Panc1 (cell line): ENCODE measurements around the gene EIF2B1. TPM values are rescaled to one million over a fixed set of nuclear protein-coding genes. Genes with fewer than 3 reads are reported as not detected.
A peak's percentile ranks its signal among the peaks of the same experiment; 100 is the strongest.

Experiments used
- ATAC-seq: fragments of 200-7000 bp; cut with Tn5 transposase; 2 replicates; pipeline ENCODE4 v1.9.1; 2020; ENCODE audit warnings: mild to moderate bottlenecking, moderate library complexity
- BruUV-seq: library from RNA; stranded (reverse); fragments of 400-500 nt; replicated peaks from 2 replicates; lab custom pipeline; 2021; lab: Mats Ljungman, UMichigan
- CTCF ChIA-PET: fragments of 300-600 bp; sonication (Branson Sonifier 250); formaldehyde crosslinking; loops from one replicate; lab custom pipeline; 2022; ENCODE audit warnings: antibody characterized with exemption; lab: Charles Lee
- POLR2A ChIA-PET: fragments of 300-600 bp; sonication (Branson Sonifier 250); formaldehyde crosslinking; loops from one replicate; lab custom pipeline; 2022; ENCODE audit warnings: antibody characterized with exemption; lab: Charles Lee
- DNase-seq: peaks from one replicate; pipeline ENCODE4 v3.0.0-alpha.2; 2010; ENCODE audit warnings: low read depth, low spot score
- H3K27ac ChIP-seq: 2 replicates; pipeline ENCODE4 v1.5.1; 2011; ENCODE audit warnings: mild to moderate bottlenecking, low read length, inconsistent platforms
- H3K27me3 ChIP-seq: fragments of 200-500 bp; sonication (Bioruptor generic); 2 replicates; pipeline ENCODE4 v1.6.0; 2014; ENCODE audit warnings: low read length, inconsistent platforms; ENCODE audit not compliant: control insufficient read depth, insufficient read depth
- H3K36me3 ChIP-seq: fragments of 200-500 bp; sonication (Bioruptor generic); 2 replicates; pipeline ENCODE4 v1.5.1; 2014; ENCODE audit warnings: inconsistent platforms, mild to moderate bottlenecking, low read length, moderate library complexity; ENCODE audit not compliant: control insufficient read depth, insufficient read depth
- H3K4me1 ChIP-seq: 2 replicates; pipeline ENCODE4 v1.5.1; 2011; ENCODE audit warnings: inconsistent platforms, mild to moderate bottlenecking, low read length, moderate library complexity; ENCODE audit not compliant: control insufficient read depth, insufficient read depth
- H3K4me3 ChIP-seq, 2 experiments: 2 replicates each; pipeline ENCODE4 v1.5.1; 2011 to 2012; ENCODE audit warnings: low read depth in 2 of 2, low read length in 2 of 2, mild to moderate bottlenecking in 2 of 2, inconsistent platforms in 1 of 2, moderate library complexity in 1 of 2
- H3K9me3 ChIP-seq: fragments of 200-500 bp; sonication (Bioruptor generic); 2 replicates; pipeline ENCODE4 v1.5.1; 2014; ENCODE audit warnings: low read depth, mild to moderate bottlenecking, inconsistent platforms, low read length, moderate library complexity; ENCODE audit not compliant: control insufficient read depth, insufficient read depth
- CTCF ChIP-seq: fragments of 450-650 bp; IDR thresholded peaks from 2 replicates; pipeline ENCODE4 v1.5.1; 2017; ENCODE audit warnings: mild to moderate bottlenecking
- POLR2AphosphoS5 ChIP-seq: IDR thresholded peaks from 2 replicates; pipeline ENCODE4 v1.6.1; 2012; ENCODE audit warnings: mild to moderate bottlenecking, low read depth, low read length, moderate library complexity
- SIN3A ChIP-seq: IDR thresholded peaks from 2 replicates; pipeline ENCODE4 v1.6.1; 2012; ENCODE audit warnings: low read depth, mild to moderate bottlenecking, low read length, moderate library complexity, borderline replicate concordance; ENCODE audit not compliant: insufficient read depth
- TCF7L2 ChIP-seq: IDR thresholded peaks from 2 replicates; pipeline ENCODE4 v1.6.1; 2011; ENCODE audit warnings: mild to moderate bottlenecking, low read depth, low read length, inconsistent platforms
- in situ Hi-C: cut with HindIII; loops from 2 replicates; pipeline ENCODE4 v1.10.0; 2016; ENCODE audit warnings: low sequenced_read_pairs, low pct_unique_long_range_greater_than_20kb
- intact Hi-C: fragments of 100-400 bp; cut with micrococcal nuclease; formaldehyde crosslinking; loops from one replicate; pipeline ENCODE4 v1.10.0; 2022; ENCODE audit not compliant: unreplicated experiment
- total RNA-seq: library from RNA; stranded (reverse); gene quantifications from one replicate; pipeline ENCODE4 v1.2.1, GENCODE V29; 2021; ENCODE audit not compliant: unreplicated experiment
- TF ChIP-seq, protein P1 (sequence below), 2 experiments: IDR thresholded peaks; 2 replicates each; pipeline ENCODE4 v1.6.1; 2011 to 2012; ENCODE audit warnings: low read depth in 2 of 2, control low read depth in 1 of 2, low read length in 1 of 2, mild to moderate bottlenecking in 1 of 2, moderate library complexity in 1 of 2; ENCODE audit not compliant: insufficient read depth in 1 of 2

Gene EIF2B1
- total RNA-seq, 1 experiment from 2014 or later: 49.4 TPM

DNA sequence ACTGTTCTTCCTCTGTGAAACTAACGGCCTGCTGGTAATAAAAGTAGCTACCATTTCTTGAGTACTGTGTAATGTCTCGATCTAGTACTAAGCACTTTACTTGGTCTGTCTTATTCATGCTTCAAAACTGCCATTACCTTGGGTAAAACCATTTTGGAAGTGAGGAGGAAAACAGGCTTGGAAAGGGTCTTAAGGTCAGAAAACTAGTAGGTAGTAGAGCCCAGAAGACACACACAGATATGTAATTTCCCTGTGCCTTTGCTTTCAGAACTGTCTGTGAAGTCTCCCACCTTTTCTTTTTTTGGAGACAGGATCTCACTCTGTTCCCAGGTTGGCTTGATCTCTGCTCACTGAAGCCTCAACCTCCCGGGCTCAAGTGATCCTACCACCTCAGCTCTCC, 35.0 kb downstream of the EIF2B1 start:
- Histone ChIP-seq H3K27me3 (no peaks in the 10 kb centered on the region), H3K27ac (no peak overlapping the region), H3K9me3 (no peaks in the 10 kb centered on the region), H3K4me1 (peaks cover 7% of the 10 kb centered on the region; the same call in 1 of the 2 replicates), H3K36me3 (peaks cover 22% of the 10 kb centered on the region), H3K4me3 (no peak overlapping the region)
- no peak for DNase-seq
- POLR2A ChIA-PET: no interaction called here
- TF ChIP-seq SIN3A (no peak), POLR2AphosphoS5 (no peak), CTCF (no peak)
- intact Hi-C loops: no loop called here
- ATAC-seq: no peak
- BruUV-seq: no TSS peak
- in situ Hi-C loops: no loop called here
- CTCF ChIA-PET: no interaction called here

- no peak for ATAC-seq
- no peak for DNase-seq
- TF ChIP-seq SIN3A (no peak), CTCF (no peak), POLR2AphosphoS5 (no peak), TCF7L2 (no peak)
- TF ChIP-seq, protein P1, sequence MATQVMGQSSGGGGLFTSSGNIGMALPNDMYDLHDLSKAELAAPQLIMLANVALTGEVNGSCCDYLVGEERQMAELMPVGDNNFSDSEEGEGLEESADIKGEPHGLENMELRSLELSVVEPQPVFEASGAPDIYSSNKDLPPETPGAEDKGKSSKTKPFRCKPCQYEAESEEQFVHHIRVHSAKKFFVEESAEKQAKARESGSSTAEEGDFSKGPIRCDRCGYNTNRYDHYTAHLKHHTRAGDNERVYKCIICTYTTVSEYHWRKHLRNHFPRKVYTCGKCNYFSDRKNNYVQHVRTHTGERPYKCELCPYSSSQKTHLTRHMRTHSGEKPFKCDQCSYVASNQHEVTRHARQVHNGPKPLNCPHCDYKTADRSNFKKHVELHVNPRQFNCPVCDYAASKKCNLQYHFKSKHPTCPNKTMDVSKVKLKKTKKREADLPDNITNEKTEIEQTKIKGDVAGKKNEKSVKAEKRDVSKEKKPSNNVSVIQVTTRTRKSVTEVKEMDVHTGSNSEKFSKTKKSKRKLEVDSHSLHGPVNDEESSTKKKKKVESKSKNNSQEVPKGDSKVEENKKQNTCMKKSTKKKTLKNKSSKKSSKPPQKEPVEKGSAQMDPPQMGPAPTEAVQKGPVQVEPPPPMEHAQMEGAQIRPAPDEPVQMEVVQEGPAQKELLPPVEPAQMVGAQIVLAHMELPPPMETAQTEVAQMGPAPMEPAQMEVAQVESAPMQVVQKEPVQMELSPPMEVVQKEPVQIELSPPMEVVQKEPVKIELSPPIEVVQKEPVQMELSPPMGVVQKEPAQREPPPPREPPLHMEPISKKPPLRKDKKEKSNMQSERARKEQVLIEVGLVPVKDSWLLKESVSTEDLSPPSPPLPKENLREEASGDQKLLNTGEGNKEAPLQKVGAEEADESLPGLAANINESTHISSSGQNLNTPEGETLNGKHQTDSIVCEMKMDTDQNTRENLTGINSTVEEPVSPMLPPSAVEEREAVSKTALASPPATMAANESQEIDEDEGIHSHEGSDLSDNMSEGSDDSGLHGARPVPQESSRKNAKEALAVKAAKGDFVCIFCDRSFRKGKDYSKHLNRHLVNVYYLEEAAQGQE (IDR thresholded peaks at IDR 0.05; ENCODE audit: insufficient read depth in 1 of 2, low read depth in 2 of 2, low read length in 1 of 2): no peak
- Histone ChIP-seq H3K27me3 (no peaks in the 10 kb centered on the region), H3K9me3 (no peaks in the 10 kb centered on the region), H3K4me1 (peaks cover 3% of the 10 kb centered on the region; the same call in 1 of the 2 replicates), H3K4me3 (no peak overlapping the region), H3K27ac (no peak overlapping the region), H3K36me3 (peaks cover 26% of the 10 kb centered on the region)
- in situ Hi-C loops (no loop called here), intact Hi-C loops (no loop called here)
- BruUV-seq: TSS peak; percentile 86
- POLR2A ChIA-PET: no interaction called here
- CTCF ChIA-PET: no interaction called here
Observed at GRCh38 chr12:123597100-123597499, 36.4 kb downstream of the EIF2B1 start.
